ENCODE data around the gene ABHD15.
"Not testable (repeated sequence)": the region's sequence is repeated elsewhere in the genome, so short reads cannot be mapped to it uniquely, and the experiment has no call there.

Gene ABHD15

DNA sequence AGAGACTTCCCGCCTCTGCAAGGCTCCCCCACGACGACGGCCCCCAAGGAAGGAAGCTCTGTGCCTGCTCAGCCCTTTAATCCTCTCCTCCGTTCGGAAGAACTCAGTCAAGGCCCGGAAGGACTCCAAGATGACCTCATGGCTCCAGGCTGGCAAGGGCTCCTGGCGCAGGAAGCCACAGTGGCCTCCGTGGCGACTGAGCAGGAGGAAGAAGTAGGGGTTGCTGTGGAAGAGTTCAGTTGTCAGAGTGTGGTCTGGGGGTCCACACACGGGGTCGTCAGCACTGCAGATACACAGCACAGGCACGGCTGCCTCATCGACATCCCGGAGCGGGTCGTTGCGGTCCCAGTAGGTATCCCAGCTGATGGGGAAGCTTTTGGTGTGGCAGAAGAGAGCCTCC is 4.2 kb downstream of the ABHD15 start:
- DNase-seq (ENCODE audit: low spot score): no peak
- TF ChIP-seq, protein P1, sequence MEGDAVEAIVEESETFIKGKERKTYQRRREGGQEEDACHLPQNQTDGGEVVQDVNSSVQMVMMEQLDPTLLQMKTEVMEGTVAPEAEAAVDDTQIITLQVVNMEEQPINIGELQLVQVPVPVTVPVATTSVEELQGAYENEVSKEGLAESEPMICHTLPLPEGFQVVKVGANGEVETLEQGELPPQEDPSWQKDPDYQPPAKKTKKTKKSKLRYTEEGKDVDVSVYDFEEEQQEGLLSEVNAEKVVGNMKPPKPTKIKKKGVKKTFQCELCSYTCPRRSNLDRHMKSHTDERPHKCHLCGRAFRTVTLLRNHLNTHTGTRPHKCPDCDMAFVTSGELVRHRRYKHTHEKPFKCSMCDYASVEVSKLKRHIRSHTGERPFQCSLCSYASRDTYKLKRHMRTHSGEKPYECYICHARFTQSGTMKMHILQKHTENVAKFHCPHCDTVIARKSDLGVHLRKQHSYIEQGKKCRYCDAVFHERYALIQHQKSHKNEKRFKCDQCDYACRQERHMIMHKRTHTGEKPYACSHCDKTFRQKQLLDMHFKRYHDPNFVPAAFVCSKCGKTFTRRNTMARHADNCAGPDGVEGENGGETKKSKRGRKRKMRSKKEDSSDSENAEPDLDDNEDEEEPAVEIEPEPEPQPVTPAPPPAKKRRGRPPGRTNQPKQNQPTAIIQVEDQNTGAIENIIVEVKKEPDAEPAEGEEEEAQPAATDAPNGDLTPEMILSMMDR (IDR thresholded peaks at IDR 0.05; ENCODE audit: extremely low read depth, missing control alignments): no peak

- DNase-seq (ENCODE audit: low spot score): no peak
- TF ChIP-seq, protein P1 (IDR thresholded peaks at IDR 0.05; ENCODE audit: extremely low read depth, missing control alignments): no peak
Observed at GRCh38 chr17:29561554-29562517, 5.0 kb downstream of the ABHD15 start.

- TF ChIP-seq, protein P1 (IDR thresholded peaks at IDR 0.05; ENCODE audit: extremely low read depth, missing control alignments): no peak
- no peak for DNase-seq (ENCODE audit: low spot score)
Observed at GRCh38 chr17:29560316-29560715, 6.5 kb downstream of the ABHD15 start.

DNA sequence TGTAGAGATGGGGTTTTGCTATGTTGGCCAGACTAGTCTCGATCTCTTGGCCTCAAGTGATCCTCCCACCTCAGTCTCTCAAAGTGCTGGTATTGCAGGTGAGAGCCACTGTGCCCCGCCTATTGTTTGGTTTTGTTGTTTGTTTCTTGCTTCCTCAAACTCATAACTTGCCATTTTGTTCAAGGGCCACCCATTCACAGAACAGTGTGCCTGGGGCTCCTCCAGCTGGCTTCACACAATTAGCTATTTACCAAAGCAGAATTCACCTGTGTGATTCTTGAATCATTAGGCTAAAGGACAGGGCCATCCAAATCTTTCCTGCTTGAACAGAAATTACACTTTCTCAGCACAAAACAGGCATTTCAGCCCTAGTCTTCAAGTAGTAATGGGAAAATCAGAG is 7.2 kb downstream of the ABHD15 start:
- TF ChIP-seq, protein P1 (IDR thresholded peaks at IDR 0.05; ENCODE audit: extremely low read depth, missing control alignments): no peak

DNA sequence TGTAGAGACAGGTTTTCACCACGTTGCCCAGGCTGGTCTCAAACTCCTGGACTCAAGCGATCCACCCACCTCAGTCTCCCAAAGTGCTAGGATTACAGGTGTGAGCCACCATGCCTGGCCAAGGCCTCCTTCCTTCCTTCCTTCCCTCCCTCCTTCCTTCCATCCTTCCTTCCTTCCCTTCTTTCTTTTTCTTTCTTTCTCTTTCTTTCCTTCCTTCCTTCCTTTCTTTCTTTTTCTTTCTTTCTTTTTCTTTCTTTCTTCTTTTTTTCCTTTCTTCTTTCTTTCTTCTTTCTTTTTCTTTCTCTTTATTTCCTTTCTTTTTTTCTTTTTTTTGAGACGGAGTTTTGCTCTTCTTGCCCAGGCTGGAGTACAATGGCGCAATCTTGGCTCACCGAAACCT is 8.7 kb downstream of the ABHD15 start:
- not testable (repeated sequence) for DNase-seq (ENCODE audit: low spot score)

More for the DNA sequence above, 7.2 kb downstream of the ABHD15 start:
- DNase-seq (ENCODE audit: low spot score): no peak

DNA sequence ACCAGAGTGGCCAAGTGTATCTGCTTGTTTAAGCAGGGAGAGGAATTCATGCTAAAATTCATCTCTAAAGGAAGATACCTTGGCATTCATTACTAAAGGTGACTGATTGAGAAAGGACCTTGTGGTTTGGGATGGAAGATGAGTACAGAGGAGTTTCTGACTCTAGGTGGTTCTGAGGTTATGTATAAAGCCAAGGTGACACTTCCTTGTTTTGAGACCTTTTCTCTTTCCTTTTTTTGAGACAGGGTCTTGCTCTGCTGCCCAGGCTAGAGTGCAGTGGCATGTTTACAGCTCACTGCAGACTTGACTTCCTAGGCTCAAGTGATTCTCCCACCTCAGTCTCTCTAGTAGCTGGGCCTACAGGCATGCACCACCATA is 9.1 kb downstream of the ABHD15 start:
- TF ChIP-seq, protein P1 (IDR thresholded peaks at IDR 0.05; ENCODE audit: extremely low read depth, missing control alignments): no peak
- no peak for DNase-seq (ENCODE audit: low spot score)

DNA sequence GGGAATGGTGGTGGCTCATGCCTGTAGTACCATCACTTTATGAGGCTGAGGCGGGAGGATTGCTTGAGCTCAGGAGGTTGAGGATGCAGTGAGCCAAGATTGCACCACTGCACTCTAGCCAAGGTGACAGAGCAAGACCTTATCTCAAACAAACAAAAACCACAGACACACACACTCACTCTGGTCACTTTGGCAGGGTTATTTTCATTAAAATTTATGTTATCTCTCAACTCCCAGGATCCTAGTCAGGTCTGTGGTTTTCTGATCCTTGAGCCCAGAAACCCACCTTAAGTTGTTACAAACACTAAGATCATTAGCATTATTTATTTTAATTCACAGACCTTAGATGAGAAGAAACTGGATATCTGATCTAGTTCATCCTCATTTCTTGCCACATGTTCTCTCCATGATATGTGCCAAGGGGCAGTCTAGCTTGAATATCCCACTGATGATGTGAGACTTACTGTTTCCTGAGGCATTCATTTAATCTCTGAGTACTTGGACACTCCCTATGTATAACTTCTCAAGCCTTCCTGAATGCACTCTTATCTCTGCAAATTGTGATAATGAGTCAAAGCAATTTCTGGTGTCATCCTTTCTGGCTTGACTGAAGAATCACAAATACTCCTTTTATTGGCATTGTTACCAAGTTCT is 9.6 kb downstream of the ABHD15 start:
- TF ChIP-seq, protein P1 (IDR thresholded peaks at IDR 0.05; ENCODE audit: extremely low read depth, missing control alignments): no peak
- no peak for DNase-seq (ENCODE audit: low spot score)
